AG04449 (cell line): ENCODE data around the gene ACBD4.
A peak's percentile ranks its signal among the peaks of the same experiment; 100 is the strongest.

Source experiments
- CTCF ChIA-PET: fragments of 350-600 bp; formaldehyde crosslinking; extraction: SDS; loops from one replicate; lab custom pipeline; 2021; ENCODE audit warnings: antibody characterized with exemption; lab: Yijun Ruan, JAX
- POLR2A ChIA-PET: fragments of 400-600, 350-600 bp; formaldehyde crosslinking; extraction: SDS; loops from one replicate; lab custom pipeline; 2020; ENCODE audit warnings: antibody characterized with exemption, inconsistent platforms; lab: Yijun Ruan, JAX
- DNase-seq: peaks from one replicate; pipeline ENCODE4 v3.0.0-alpha.2; 2010; ENCODE audit warnings: low read depth, low spot score
- H3K4me3 ChIP-seq: 2 replicates; pipeline ENCODE4 v1.5.1; 2011; ENCODE audit warnings: low read depth, mild to moderate bottlenecking, control low read depth, low read length
- CTCF ChIP-seq: IDR thresholded peaks from one replicate; pipeline ENCODE4 v1.5.1; 2011; ENCODE audit warnings: mild to moderate bottlenecking, moderate library complexity, low read length, control low read depth, inconsistent platforms; ENCODE audit not compliant: insufficient read depth; ENCODE audit errors: missing control alignments

Gene ACBD4

GRCh38 chr17:45145035-45145389 lies 9.5 kb downstream of the ACBD4 start:
- POLR2A ChIA-PET = interaction anchor here (0.6 to 2.1 kb wide), 2 partner anchors 17 to 71 kb away, joined by 3 to 11 read pairs; partner anchors contain the start of gene HEXIM2
- CTCF ChIA-PET = interaction anchor here (3.8 to 19.9 kb wide), 2 partner anchors 10 to 54 kb away, joined by 75 to 399 read pairs; partner anchors contain the start of gene ACBD4
- no peak for TF ChIP-seq CTCF
- no peak overlapping the region for H3K4me3 ChIP-seq
- no peak for DNase-seq

DNA sequence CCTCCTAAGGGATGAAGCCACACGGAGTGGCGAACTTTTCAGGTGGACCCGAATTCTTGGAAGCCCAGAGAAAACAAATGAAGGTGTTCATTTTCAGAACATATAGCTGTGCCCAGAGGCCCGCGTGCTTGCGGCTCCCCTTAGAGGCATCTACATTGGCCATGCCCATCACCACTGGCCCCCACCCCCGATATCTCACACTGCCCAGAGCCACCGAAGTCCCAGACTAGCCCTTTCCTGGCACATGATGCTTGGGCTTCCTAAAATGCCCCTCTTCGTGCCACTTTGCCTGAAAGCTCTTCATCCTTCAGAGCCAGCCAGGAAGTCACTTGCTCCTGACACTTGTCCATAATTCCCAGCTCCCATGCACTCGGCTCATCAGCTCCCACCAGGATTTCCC lies 10.7 kb downstream of the ACBD4 start:
- H3K4me3 ChIP-seq = no peak overlapping the region
- no peak for DNase-seq
- TF ChIP-seq CTCF = no peak
- ChIA-PET POLR2A (interaction anchor here (0.8 kb wide), 1 partner anchor 243 kb away, joined by 3 read pairs; a partner anchor contains a TSS), CTCF (interaction anchor here (3.8 to 19.9 kb wide), 2 partner anchors 11 to 53 kb away, joined by 75 to 399 read pairs; partner anchors contain the start of gene ACBD4)

DNA sequence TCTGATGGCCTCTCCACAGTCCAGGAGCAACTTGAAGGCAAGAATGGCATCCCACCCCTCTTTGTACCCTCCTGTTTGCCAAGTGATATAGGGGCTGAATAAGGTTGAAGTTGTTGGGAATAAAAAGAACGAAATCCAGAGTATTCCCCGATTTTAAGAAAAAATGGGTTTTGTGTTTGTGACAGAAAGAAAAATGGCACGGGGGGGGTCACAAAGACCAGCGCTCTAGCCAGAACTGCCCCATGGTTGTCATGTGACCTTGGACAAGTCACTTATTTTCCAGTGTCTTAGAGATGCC lies 11.1 kb downstream of the ACBD4 start:
- POLR2A ChIA-PET = interaction anchor here (0.8 kb wide), 1 partner anchor 243 kb away, joined by 3 read pairs; a partner anchor contains a TSS
- no peak for TF ChIP-seq CTCF
- peak overlapping the region; percentile 72 for H3K4me3 ChIP-seq
- CTCF ChIA-PET = interaction anchor here (3.8 to 19.9 kb wide), 2 partner anchors 11 to 53 kb away, joined by 75 to 399 read pairs; partner anchors contain the start of gene ACBD4
- DNase-seq = no peak

- CTCF ChIA-PET = interaction anchor here (3.8 to 19.9 kb wide), 4 partner anchors 12 to 52 kb away, joined by 75 to 399 read pairs (median 176); partner anchors contain the start of genes ACBD4, HEXIM2 and PLCD3
These were observed 11.5 kb downstream of the ACBD4 start for GRCh38 chr17:45146890-45147580.

GRCh38 chr17:45147581-45148182 lies 12.2 kb downstream of the ACBD4 start:
- H3K4me3 ChIP-seq = peak overlapping the region; percentile 72
- ChIA-PET CTCF (interaction anchor here (1.3 to 19.9 kb wide), 6 partner anchors 13 to 72 kb away, joined by 3 to 399 read pairs (median 64); partner anchors contain the start of genes ACBD4, HEXIM2 and PLCD3), POLR2A (interaction anchor here (0.6 to 6.4 kb wide), 24 partner anchors 8 to 1158 kb away, joined by 3 to 308 read pairs (median 6); partner anchors contain the start of genes ACBD4, HEXIM2 and NMT1)
- DNase-seq = peak; percentile 92
- TF ChIP-seq CTCF = no peak

More at GRCh38 chr17:45146890-45147580, 11.5 kb downstream of the ACBD4 start:
- H3K4me3 ChIP-seq = peak overlapping the region; percentile 72
- no peak for DNase-seq
- no peak for TF ChIP-seq CTCF
- POLR2A ChIA-PET = interaction anchor here (4.0 to 6.4 kb wide), 3 partner anchors 11 to 25 kb away, joined by 56 to 308 read pairs (median 66); partner anchors contain the start of genes ACBD4 and HEXIM2
